B cell (primary cell): ENCODE data around the gene RNF11. TPM values are rescaled to one million over a fixed set of nuclear protein-coding genes. Genes with fewer than 3 reads are reported as not detected.

Experiments used
- ATAC-seq: fragments of 200-7000 bp; cut with Tn5 transposase; one replicate; pipeline ENCODE4 v1.10.0; 2021; ENCODE audit warnings: low read depth, mild to moderate bottlenecking, moderate number of reproducible peaks, moderate library complexity
- CTCF ChIA-PET: fragments of 350-600 bp; sonication (Branson Sonifier 250); formaldehyde crosslinking; loops from one replicate; lab custom pipeline; 2021; ENCODE audit warnings: antibody characterized with exemption, inconsistent platforms; lab: Charles Lee
- POLR2A ChIA-PET: fragments of 350-600 bp; sonication (Branson Sonifier 250); formaldehyde crosslinking; loops from one replicate; lab custom pipeline; 2021; ENCODE audit warnings: antibody characterized with exemption; lab: Charles Lee
- DNase-seq: peaks from one replicate; pipeline ENCODE4 v3.0.0; 2013
- H2AFZ ChIP-seq: 2 replicates; pipeline ENCODE4 v1.6.1; 2012; ENCODE audit warnings: mild to moderate bottlenecking, low read depth, low read length; ENCODE audit not compliant: insufficient read depth, poor library complexity, severe bottlenecking
- H3K27ac ChIP-seq, 2 donors: 1 replicate in 1 of 2; 2 replicates in 1 of 2; pipeline ENCODE4 v1.5.1; 2012 to 2013; ENCODE audit warnings: low read length in 2 of 2, mild to moderate bottlenecking in 2 of 2, moderate library complexity in 1 of 2
- H3K27me3 ChIP-seq, 4 experiments: fragments of 200-600 bp in 1 of 4; sonication (generic) in 1 of 4; replicated peaks in 1 of 4; 1 replicate in 2 of 4; 2 replicates in 2 of 4; pipeline versions ENCODE4 v1.6.1 to v1.7.0; 2013 to 2016; ENCODE audit warnings: low read length in 3 of 4, mild to moderate bottlenecking in 2 of 4, mixed read lengths in 1 of 4, moderate library complexity in 1 of 4; ENCODE audit not compliant: insufficient read depth in 4 of 4, control insufficient read depth in 3 of 4; ENCODE audit errors: control extremely low read depth in 1 of 4
- H3K36me3 ChIP-seq, 2 experiments: replicated peaks in 1 of 2; 1 replicate in 1 of 2; 2 replicates in 1 of 2; pipeline versions ENCODE4 v1.6.1 to v1.7.1; 2013; ENCODE audit warnings: low read length in 1 of 2; ENCODE audit not compliant: insufficient read depth in 2 of 2, control insufficient read depth in 1 of 2; ENCODE audit errors: control extremely low read depth in 1 of 2, extremely low read depth in 1 of 2
- H3K4me1 ChIP-seq, 2 donors: fragments of 200-600 bp in 1 of 2; sonication (generic) in 1 of 2; 1 replicate in 1 of 2; 2 replicates in 1 of 2; pipeline versions ENCODE4 v1.5.1 to v1.6.1; 2013 to 2017; ENCODE audit warnings: low read length in 2 of 2; ENCODE audit not compliant: control insufficient read depth in 2 of 2, insufficient read depth in 2 of 2
- H3K4me2 ChIP-seq: replicated peaks from 2 replicates; pipeline ENCODE3; 2012; ENCODE audit warnings: mild to moderate bottlenecking, low read depth, low read length; ENCODE audit not compliant: poor library complexity, severe bottlenecking
- H3K4me3 ChIP-seq, 5 experiments: fragments of 200-600 bp in 1 of 5; sonication (generic) in 1 of 5; 1 replicate in 3 of 5; 2 replicates in 2 of 5; pipeline versions ENCODE4 v1.5.1 to v1.7.0; 2011 to 2016; ENCODE audit warnings: low read length in 4 of 5, mild to moderate bottlenecking in 4 of 5, low read depth in 2 of 5, control low read depth in 1 of 5, moderate library complexity in 1 of 5; ENCODE audit not compliant: insufficient read depth in 1 of 5; ENCODE audit errors: control extremely low read depth in 1 of 5, extremely low read depth in 1 of 5
- H3K79me2 ChIP-seq: fragments of 200-600 bp; sonication (generic); one replicate; pipeline ENCODE4 v1.6.0; 2016; ENCODE audit warnings: low read length; ENCODE audit not compliant: control insufficient read depth, insufficient read depth
- H3K9ac ChIP-seq: fragments of 200-600 bp; sonication (generic); 2 replicates; pipeline ENCODE4 v1.6.1; 2017; ENCODE audit warnings: mild to moderate bottlenecking, low read length, moderate library complexity
- H3K9me3 ChIP-seq, 3 donors: one replicate each; pipeline versions ENCODE4 v1.6.1 to v1.7.1; 2013; ENCODE audit warnings: low read length in 2 of 3; ENCODE audit not compliant: control insufficient read depth in 2 of 3, insufficient read depth in 1 of 3; ENCODE audit errors: control extremely low read depth in 1 of 3
- H4K20me1 ChIP-seq: 2 replicates; pipeline ENCODE4 v1.6.0; 2012; ENCODE audit warnings: mild to moderate bottlenecking, low read length; ENCODE audit not compliant: insufficient read depth, control insufficient read depth, poor library complexity, severe bottlenecking
- H3K27ac Mint-ChIP-seq: one replicate; pipeline ENCODE4 v1.8.0; 2021; ENCODE audit warnings: mixed read lengths
- H3K27me3 Mint-ChIP-seq: one replicate; pipeline ENCODE4 v1.8.0; 2021; ENCODE audit warnings: mixed read lengths
- H3K4me1 Mint-ChIP-seq: one replicate; pipeline ENCODE4 v1.8.0; 2021; ENCODE audit warnings: mixed read lengths
- H3K4me3 Mint-ChIP-seq: one replicate; pipeline ENCODE4 v1.8.0; 2021; ENCODE audit warnings: mixed read lengths
- H3K9me3 Mint-ChIP-seq: one replicate; pipeline ENCODE4 v1.8.0; 2022; ENCODE audit warnings: mixed read lengths; ENCODE audit not compliant: insufficient read depth
- EZH2 ChIP-seq: IDR thresholded peaks from 2 replicates; pipeline ENCODE4 v1.6.1; 2012; ENCODE audit warnings: borderline replicate concordance, low read depth, mild to moderate bottlenecking, moderate library complexity, low read length; ENCODE audit not compliant: insufficient read depth, poor library complexity, severe bottlenecking
- WGBS: methylation state at CpG from one replicate; pipeline ENCODE4 v1.1.5; 2013; ENCODE audit warnings: missing lambda C conversion rate; ENCODE audit not compliant: insufficient coverage; 5-methylcytosine and 5-hydroxymethylcytosine counted together
- intact Hi-C: fragments of 100-400 bp; cut with micrococcal nuclease; formaldehyde crosslinking; loops from one replicate; pipeline ENCODE4 v1.10.0; 2022
- polyA plus RNA-seq: library from polyadenylated mRNA; depleted of rRNA; stranded (reverse); fragments of >200 nt; gene quantifications from 2 replicates; pipeline ENCODE4 v1.2.3, GENCODE V29; 2012
- total RNA-seq, 2 donors: library from RNA; stranded (reverse); fragments of 120-200 nt in 1 of 2; gene quantifications; 1 replicate in 1 of 2; 2 replicates in 1 of 2; pipeline versions ENCODE4 v1.2.3 to v1.2.4, GENCODE V29; 2013 to 2022
- TF ChIP-seq, protein P1 (sequence below): fragments of 200-600 bp; IDR thresholded peaks from one replicate; pipeline ENCODE4 v1.8.0; 2022; ENCODE audit warnings: antibody characterized with exemption, mild to moderate bottlenecking

RNF11 gene
- total and polyA plus RNA-seq, 2 donors (not counting 1 experiment from before 2014, with no cell fraction given), result 10.0 to 20.6 TPM

DNA sequence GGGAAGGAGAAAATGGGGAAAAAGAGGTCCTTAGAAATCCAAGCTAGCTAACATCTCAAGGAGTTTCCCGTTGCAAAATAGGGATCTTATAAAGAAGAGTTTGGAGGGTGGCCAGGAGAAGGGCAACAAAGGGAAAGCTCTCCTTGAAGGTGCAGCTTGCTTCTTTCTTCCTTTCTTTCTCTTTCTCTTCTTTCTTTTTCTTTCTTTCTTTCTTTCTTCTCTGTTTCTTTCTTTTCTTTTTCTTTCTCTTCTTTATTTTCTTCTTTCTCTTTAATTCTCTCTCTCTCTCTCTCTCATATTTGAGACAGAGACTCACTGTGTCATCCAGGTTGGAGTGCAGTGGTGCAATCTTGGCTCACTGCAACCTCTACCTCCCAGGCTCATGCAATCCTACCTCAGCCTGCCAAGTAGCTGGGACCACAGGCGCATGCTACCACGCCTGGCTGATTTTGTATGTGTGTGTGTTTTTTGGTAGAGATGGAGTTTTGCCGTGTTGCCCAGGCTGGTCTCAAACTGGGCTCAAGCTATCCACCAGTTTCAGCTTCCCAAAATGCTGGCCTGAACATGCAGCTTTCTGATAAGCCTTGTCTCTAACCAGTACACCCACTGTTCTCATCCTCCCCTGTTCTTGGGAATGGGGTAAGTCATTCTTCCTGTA is 44.4 kb downstream of the RNF11 start:
- no peak for ATAC-seq
- Mint-ChIP-seq H3K4me1 (no peaks in the 10 kb centered on the region), H3K27ac (no peak overlapping the region), H3K4me3 (no peak overlapping the region), H3K27me3 (no peaks in the 10 kb centered on the region), H3K9me3 (no peaks in the 10 kb centered on the region)
- ChIA-PET CTCF (no interaction called here), POLR2A (interaction anchor here (0.7 kb wide), 1 partner anchor 189 kb away, joined by 3 read pairs; no protein-coding TSS in a partner anchor)
- Histone ChIP-seq H3K27ac (no peak overlapping the region), H3K9me3 (no peaks in the 10 kb centered on the region), H3K79me2 (no peaks in the 10 kb centered on the region), H4K20me1 (no peaks in the 10 kb centered on the region), H3K4me3 (no peak overlapping the region), H3K9ac (no peak overlapping the region), H3K4me1 (no peaks in the 10 kb centered on the region), H3K4me2 (no peak overlapping the region), H3K36me3 (no peaks in the 10 kb centered on the region), H3K27me3 (no peaks in the 10 kb centered on the region), H2AFZ (no peak overlapping the region)
- no CpG with 5 or more reads among the region's 4 CpGs for WGBS
- no peak for DNase-seq
- TF ChIP-seq, protein P1, sequence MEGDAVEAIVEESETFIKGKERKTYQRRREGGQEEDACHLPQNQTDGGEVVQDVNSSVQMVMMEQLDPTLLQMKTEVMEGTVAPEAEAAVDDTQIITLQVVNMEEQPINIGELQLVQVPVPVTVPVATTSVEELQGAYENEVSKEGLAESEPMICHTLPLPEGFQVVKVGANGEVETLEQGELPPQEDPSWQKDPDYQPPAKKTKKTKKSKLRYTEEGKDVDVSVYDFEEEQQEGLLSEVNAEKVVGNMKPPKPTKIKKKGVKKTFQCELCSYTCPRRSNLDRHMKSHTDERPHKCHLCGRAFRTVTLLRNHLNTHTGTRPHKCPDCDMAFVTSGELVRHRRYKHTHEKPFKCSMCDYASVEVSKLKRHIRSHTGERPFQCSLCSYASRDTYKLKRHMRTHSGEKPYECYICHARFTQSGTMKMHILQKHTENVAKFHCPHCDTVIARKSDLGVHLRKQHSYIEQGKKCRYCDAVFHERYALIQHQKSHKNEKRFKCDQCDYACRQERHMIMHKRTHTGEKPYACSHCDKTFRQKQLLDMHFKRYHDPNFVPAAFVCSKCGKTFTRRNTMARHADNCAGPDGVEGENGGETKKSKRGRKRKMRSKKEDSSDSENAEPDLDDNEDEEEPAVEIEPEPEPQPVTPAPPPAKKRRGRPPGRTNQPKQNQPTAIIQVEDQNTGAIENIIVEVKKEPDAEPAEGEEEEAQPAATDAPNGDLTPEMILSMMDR, result no peak
- no peak for TF ChIP-seq EZH2
- intact Hi-C loops, result no loop called here

DNA sequence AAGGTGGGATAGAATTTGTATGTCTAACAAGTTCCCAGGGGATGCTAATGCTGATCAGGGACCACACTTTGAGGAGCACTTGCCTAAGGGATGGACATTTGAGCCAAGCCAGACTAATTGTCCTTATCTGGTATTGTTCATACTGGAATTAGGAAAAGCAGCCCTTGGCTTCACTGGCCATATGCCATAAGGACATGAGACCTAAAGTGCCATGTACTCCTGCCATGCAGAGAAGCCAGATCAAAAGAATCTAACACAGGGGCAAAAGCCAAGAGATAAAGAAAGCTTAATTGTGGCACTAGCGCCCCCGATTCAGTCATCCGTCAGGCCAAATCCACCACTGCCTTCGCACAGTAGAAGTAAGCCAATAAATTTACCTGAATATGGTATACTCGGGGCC is 45.7 kb downstream of the RNF11 start:
- WGBS, result 96% methylated on average over 3 of the region's 5 CpGs
- TF ChIP-seq, protein P1, result no peak
- TF ChIP-seq EZH2, result no peak
- Mint-ChIP-seq H3K27me3 (no peaks in the 10 kb centered on the region), H3K9me3 (no peaks in the 10 kb centered on the region), H3K4me1 (no peaks in the 10 kb centered on the region), H3K27ac (no peak overlapping the region), H3K4me3 (no peak overlapping the region)
- Histone ChIP-seq H3K79me2 (no peaks in the 10 kb centered on the region), H3K27ac (no peak overlapping the region), H3K4me1 (no peaks in the 10 kb centered on the region), H4K20me1 (no peaks in the 10 kb centered on the region), H3K4me3 (no peak overlapping the region), H3K4me2 (no peak overlapping the region), H3K27me3 (no peaks in the 10 kb centered on the region), H2AFZ (no peak overlapping the region), H3K9me3 (no peaks in the 10 kb centered on the region), H3K36me3 (no peaks in the 10 kb centered on the region), H3K9ac (no peak overlapping the region)
- DNase-seq, result no peak
- CTCF ChIA-PET, result no interaction called here
- no peak for ATAC-seq
- intact Hi-C loops, result no loop called here
- POLR2A ChIA-PET, result no interaction called here
